HG02840 (cell line): ENCODE data around the gene RPS6KA6.

Experiments used
- ATAC-seq: cut with Tn5 transposase; IDR thresholded peaks from one replicate; pipeline ENCODE4 v1.9.1; 2021; ENCODE audit warnings: mild to moderate bottlenecking, moderate library complexity, moderate number of reproducible peaks; ENCODE audit not compliant: unreplicated experiment, low FRiP score

The RPS6KA6 gene

GRCh38 chrX:84044051-84044450, 143.9 kb downstream of the RPS6KA6 start:
- no peak for ATAC-seq
